ENCODE results near the gene BBS9. TPM values are rescaled to one million over a fixed set of nuclear protein-coding genes. Genes with fewer than 3 reads are reported as not detected.

Gene BBS9
- total RNA-seq, 1 experiment from 2014 or later: 26.4 TPM

DNA sequence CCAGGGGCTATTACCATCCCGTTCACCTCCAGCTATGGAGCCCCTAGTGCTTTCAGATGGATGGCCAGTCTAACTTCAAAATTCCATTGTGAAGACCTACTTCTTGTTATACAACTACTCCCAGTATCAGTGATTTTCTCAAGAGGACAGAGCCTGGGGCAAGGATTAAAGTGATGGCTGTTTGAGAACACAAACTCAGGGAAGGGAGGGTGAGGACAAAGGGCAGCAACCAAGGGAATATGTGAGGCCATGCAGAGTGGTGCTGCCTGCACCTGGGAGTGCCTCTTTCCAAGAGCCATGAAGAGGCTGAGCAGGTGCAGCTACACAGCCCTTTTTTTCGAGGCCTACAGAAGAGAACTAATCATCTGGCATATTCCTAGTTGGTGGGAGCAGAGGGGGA, 472.5 kb downstream of the BBS9 start:
- Histone ChIP-seq H3K4ac (ENCODE audit: low read depth, low read length) (no peak overlapping the region), H3K18ac (ENCODE audit: insufficient read length, low read depth, low read length) (no peak overlapping the region), H4K8ac (replicated peaks; ENCODE audit: insufficient read length, low read depth, low read length) (no peak overlapping the region), H2BK5ac (ENCODE audit: insufficient read length, low read length) (no peak overlapping the region), H2BK12ac (ENCODE audit: insufficient read length, low read depth, low read length) (no peak overlapping the region), H3K4me1 (ENCODE audit: insufficient read depth, low read length) (no peaks in the 10 kb centered on the region), H3T11ph (ENCODE audit: low read length) (no peak overlapping the region), H3K27me3 (ENCODE audit: insufficient read depth, low read length) (no peaks in the 10 kb centered on the region), H2BK120ac (ENCODE audit: low read depth, low read length, poor library complexity, severe bottlenecking) (no peak overlapping the region), H2AK5ac (ENCODE audit: insufficient read length, low read length) (no peak overlapping the region), H4K5ac (ENCODE audit: insufficient read length, low read depth, low read length) (no peak overlapping the region), H4K91ac (ENCODE audit: insufficient read length, low read depth, low read length) (no peak overlapping the region), H2AFZ (ENCODE audit: low read length) (no peak overlapping the region), H3K23ac (ENCODE audit: insufficient read length, low read depth, low read length) (no peak overlapping the region), H3K14ac (ENCODE audit: insufficient read depth, low read length) (no peak overlapping the region), H2BK20ac (ENCODE audit: low read depth, low read length, poor library complexity, severe bottlenecking) (no peak overlapping the region), H3K56ac (ENCODE audit: insufficient read length, low read depth, low read length) (no peak overlapping the region), H2BK15ac (ENCODE audit: low read depth, low read length) (no peak overlapping the region), H3K23me2 (ENCODE audit: insufficient read length, low read depth, low read length, poor library complexity, severe bottlenecking) (no peaks in the 10 kb centered on the region), H4K20me1 (ENCODE audit: control insufficient read depth, insufficient read depth, insufficient read length) (no peaks in the 10 kb centered on the region), H3K79me1 (ENCODE audit: insufficient read depth, low read depth, low read length, poor library complexity, severe bottlenecking) (no peaks in the 10 kb centered on the region), H3K9me3 (ENCODE audit: control insufficient read depth, low read depth, low read length) (no peaks in the 10 kb centered on the region), H3K27ac (ENCODE audit: insufficient read length, low read depth, low read length) (no peak overlapping the region), H3K79me2 (ENCODE audit: insufficient read depth, low read length) (no peaks in the 10 kb centered on the region), H3K9ac (ENCODE audit: extremely low read depth, insufficient read length, low read length) (no peak overlapping the region), H3K4me2 (ENCODE audit: insufficient read depth, insufficient read length, low read length) (no peak overlapping the region)
- Mint-ChIP-seq H3K36me3 (ENCODE audit: insufficient read depth in 1 of 3, low read depth in 3 of 3) (no peaks in the 10 kb centered on the region), H3K4me1 (peaks cover 2 to 5% of the 10 kb centered on the region in 2 experiments; a peak in 2 of 4 replicates), H3K27ac (no peak overlapping the region; a peak in 1 of 7 replicates), H3K9me3 (no peaks in the 10 kb centered on the region), H3K4me3 (no peak overlapping the region), H3K27me3 (ENCODE audit: low read depth) (no peaks in the 10 kb centered on the region)
- no peak for DNase-seq
- WGBS (ENCODE audit: extremely low coverage, insufficient read length, low lambda C conversion rate): no CpG with 5 or more reads among the region's 2 CpGs
- TF ChIP-seq, protein P1, sequence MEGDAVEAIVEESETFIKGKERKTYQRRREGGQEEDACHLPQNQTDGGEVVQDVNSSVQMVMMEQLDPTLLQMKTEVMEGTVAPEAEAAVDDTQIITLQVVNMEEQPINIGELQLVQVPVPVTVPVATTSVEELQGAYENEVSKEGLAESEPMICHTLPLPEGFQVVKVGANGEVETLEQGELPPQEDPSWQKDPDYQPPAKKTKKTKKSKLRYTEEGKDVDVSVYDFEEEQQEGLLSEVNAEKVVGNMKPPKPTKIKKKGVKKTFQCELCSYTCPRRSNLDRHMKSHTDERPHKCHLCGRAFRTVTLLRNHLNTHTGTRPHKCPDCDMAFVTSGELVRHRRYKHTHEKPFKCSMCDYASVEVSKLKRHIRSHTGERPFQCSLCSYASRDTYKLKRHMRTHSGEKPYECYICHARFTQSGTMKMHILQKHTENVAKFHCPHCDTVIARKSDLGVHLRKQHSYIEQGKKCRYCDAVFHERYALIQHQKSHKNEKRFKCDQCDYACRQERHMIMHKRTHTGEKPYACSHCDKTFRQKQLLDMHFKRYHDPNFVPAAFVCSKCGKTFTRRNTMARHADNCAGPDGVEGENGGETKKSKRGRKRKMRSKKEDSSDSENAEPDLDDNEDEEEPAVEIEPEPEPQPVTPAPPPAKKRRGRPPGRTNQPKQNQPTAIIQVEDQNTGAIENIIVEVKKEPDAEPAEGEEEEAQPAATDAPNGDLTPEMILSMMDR (conservative IDR thresholded peaks at IDR 0.05): no peak
